GM18511 (cell line): ENCODE data around the gene CDKAL1.

Experiments used
- ATAC-seq: cut with Tn5 transposase; IDR thresholded peaks from one replicate; pipeline ENCODE4 v1.9.1; 2021; ENCODE audit warnings: mild to moderate bottlenecking, moderate library complexity; ENCODE audit not compliant: unreplicated experiment

The CDKAL1 gene

GRCh38 chr6:20998748-20999448, 464.6 kb downstream of the CDKAL1 start:
- no peak for ATAC-seq

GRCh38 chr6:21000331-21000801, 466.1 kb downstream of the CDKAL1 start:
- no peak for ATAC-seq

- no peak for ATAC-seq
Observed at GRCh38 chr6:21001736-21002135, 467.5 kb downstream of the CDKAL1 start.

GRCh38 chr6:21003780-21004541, 469.7 kb downstream of the CDKAL1 start:
- peak; percentile 87 for ATAC-seq

- ATAC-seq: peak; percentile 58
Observed at GRCh38 chr6:21005816-21006570, 471.7 kb downstream of the CDKAL1 start.

- no peak for ATAC-seq
Observed at GRCh38 chr6:21019614-21020013, 485.4 kb downstream of the CDKAL1 start.

- ATAC-seq: peak; percentile 97
Observed at GRCh38 chr6:21022343-21023107, 488.3 kb downstream of the CDKAL1 start.

GRCh38 chr6:21023210-21023609, 489.0 kb downstream of the CDKAL1 start:
- no peak for ATAC-seq

- ATAC-seq: no peak
Observed at GRCh38 chr6:21024616-21025015, 490.4 kb downstream of the CDKAL1 start.

GRCh38 chr6:21026576-21027273, 492.5 kb downstream of the CDKAL1 start:
- no peak for ATAC-seq

- ATAC-seq: no peak
Observed at GRCh38 chr6:21027507-21027906, 493.2 kb downstream of the CDKAL1 start.

GRCh38 chr6:21031182-21031581, 496.9 kb downstream of the CDKAL1 start:
- ATAC-seq: no peak

GRCh38 chr6:21033084-21033483, 498.8 kb downstream of the CDKAL1 start:
- ATAC-seq: no peak

- no peak for ATAC-seq
Observed at GRCh38 chr6:21033575-21034026, 499.3 kb downstream of the CDKAL1 start.

GRCh38 chr6:21034345-21034744, 500.1 kb downstream of the CDKAL1 start:
- ATAC-seq: no peak

GRCh38 chr6:21037453-21037852, 503.2 kb downstream of the CDKAL1 start:
- peak; percentile 93 for ATAC-seq

GRCh38 chr6:21039926-21040325, 505.7 kb downstream of the CDKAL1 start:
- no peak for ATAC-seq

GRCh38 chr6:21045135-21045700, 511.0 kb downstream of the CDKAL1 start:
- no peak for ATAC-seq

- ATAC-seq: no peak
Observed at GRCh38 chr6:21046276-21046675, 512.0 kb downstream of the CDKAL1 start.

- ATAC-seq: no peak
Observed at GRCh38 chr6:21048047-21048446, 513.8 kb downstream of the CDKAL1 start.
